AG04449 (cell line): ENCODE measurements around the gene RAD23B.

ENCODE experiments used
- CTCF ChIA-PET: fragments of 350-600 bp; formaldehyde crosslinking; extraction: SDS; loops from one replicate; lab custom pipeline; 2021; ENCODE audit warnings: antibody characterized with exemption; lab: Yijun Ruan, JAX
- POLR2A ChIA-PET: fragments of 400-600, 350-600 bp; formaldehyde crosslinking; extraction: SDS; loops from one replicate; lab custom pipeline; 2020; ENCODE audit warnings: antibody characterized with exemption, inconsistent platforms; lab: Yijun Ruan, JAX
- DNase-seq: peaks from one replicate; pipeline ENCODE4 v3.0.0-alpha.2; 2010; ENCODE audit warnings: low read depth, low spot score
- H3K4me3 ChIP-seq: 2 replicates; pipeline ENCODE4 v1.5.1; 2011; ENCODE audit warnings: low read depth, mild to moderate bottlenecking, control low read depth, low read length
- TF ChIP-seq, protein P1 (sequence below): IDR thresholded peaks from one replicate; pipeline ENCODE4 v1.5.1; 2011; ENCODE audit warnings: mild to moderate bottlenecking, moderate library complexity, low read length, control low read depth, inconsistent platforms; ENCODE audit not compliant: insufficient read depth; ENCODE audit errors: missing control alignments

Gene RAD23B

DNA sequence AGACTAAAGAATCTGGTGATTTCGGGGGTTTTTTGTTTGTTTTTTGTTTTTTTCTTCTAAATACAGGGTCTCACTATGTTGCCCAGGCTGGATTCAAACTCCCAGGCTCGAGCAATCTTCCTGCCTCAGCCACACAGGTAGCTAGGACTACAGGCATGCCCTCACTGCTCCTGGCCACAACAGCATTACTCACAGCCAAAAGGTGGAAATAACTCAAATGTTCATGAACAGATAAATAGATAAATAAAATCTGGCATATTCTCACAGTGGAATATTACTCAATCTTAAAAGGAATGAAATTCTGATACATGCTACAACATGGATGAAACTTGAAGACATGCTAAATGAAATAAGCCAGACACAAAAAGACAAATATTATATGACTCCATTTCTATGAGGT lies 19.8 kb upstream of the RAD23B start:
- no peak for DNase-seq
- H3K4me3 ChIP-seq: no peak overlapping the region
- CTCF ChIA-PET: interaction anchor here (1.2 to 1.7 kb wide), 2 partner anchors 10 kb away, joined by 3 to 8 read pairs; no protein-coding TSS in a partner anchor
- POLR2A ChIA-PET: no interaction called here
- TF ChIP-seq, protein P1, sequence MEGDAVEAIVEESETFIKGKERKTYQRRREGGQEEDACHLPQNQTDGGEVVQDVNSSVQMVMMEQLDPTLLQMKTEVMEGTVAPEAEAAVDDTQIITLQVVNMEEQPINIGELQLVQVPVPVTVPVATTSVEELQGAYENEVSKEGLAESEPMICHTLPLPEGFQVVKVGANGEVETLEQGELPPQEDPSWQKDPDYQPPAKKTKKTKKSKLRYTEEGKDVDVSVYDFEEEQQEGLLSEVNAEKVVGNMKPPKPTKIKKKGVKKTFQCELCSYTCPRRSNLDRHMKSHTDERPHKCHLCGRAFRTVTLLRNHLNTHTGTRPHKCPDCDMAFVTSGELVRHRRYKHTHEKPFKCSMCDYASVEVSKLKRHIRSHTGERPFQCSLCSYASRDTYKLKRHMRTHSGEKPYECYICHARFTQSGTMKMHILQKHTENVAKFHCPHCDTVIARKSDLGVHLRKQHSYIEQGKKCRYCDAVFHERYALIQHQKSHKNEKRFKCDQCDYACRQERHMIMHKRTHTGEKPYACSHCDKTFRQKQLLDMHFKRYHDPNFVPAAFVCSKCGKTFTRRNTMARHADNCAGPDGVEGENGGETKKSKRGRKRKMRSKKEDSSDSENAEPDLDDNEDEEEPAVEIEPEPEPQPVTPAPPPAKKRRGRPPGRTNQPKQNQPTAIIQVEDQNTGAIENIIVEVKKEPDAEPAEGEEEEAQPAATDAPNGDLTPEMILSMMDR: no peak

DNA sequence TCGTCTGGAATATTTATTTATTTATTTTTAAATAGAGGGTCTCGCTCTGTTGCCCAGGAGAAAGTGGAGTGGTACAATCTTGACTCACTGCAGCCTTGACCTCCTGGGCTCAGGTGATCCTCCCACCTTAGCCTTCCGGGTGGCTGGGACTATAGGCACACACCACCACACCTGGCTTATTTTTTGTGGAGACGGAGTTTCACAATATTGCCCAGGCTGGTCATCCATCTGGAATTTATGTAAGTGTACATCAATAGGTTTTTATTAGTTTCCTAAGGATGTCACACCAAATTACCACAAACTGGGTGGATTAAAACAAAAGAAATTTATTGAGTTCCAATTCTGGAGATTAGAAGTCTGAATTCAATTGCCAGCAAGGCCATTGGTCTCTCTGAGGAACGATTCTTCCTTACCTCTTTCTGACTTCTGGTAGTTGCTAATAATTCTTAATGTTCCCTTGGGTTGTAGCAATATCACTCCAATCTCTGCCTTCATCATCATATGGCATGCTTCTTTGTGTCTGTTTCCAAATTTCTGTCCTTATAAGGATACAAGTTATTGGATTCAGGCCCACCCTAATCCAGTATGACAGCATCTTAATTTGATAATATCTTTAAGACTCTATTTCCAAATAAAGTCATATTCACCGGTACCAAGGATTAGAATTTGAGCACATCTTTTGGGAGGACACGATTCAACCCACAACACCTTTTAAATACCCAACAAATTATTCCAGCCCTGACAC lies 16.3 kb upstream of the RAD23B start:
- POLR2A ChIA-PET: no interaction called here
- DNase-seq: no peak
- CTCF ChIA-PET: no interaction called here
- TF ChIP-seq, protein P1: no peak
- no peak overlapping the region for H3K4me3 ChIP-seq

DNA sequence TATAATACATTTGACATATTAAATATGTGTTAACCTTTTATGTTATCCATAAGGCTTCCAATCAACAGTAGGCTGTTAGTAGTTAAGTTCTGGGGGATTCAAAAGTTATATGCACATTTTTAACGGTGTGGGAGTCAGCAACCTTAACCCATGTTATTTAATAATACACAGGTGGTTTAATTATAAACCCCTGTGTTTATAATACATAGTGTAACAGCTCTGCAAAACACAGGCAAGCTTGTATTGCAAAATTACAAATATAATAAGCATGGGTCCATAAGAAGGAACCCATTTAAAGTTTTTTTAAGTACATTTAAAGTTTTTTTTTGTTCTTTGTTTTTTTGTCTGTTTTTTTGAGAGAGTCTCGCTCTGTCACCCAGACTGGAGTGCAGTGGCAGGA lies 14.5 kb upstream of the RAD23B start:
- CTCF ChIA-PET: interaction anchor here (0.6 kb wide), 1 partner anchor 326 kb away, joined by 3 read pairs; no protein-coding TSS in a partner anchor
- H3K4me3 ChIP-seq: no peak overlapping the region
- no peak for DNase-seq
- POLR2A ChIA-PET: no interaction called here
- TF ChIP-seq, protein P1: no peak

DNA sequence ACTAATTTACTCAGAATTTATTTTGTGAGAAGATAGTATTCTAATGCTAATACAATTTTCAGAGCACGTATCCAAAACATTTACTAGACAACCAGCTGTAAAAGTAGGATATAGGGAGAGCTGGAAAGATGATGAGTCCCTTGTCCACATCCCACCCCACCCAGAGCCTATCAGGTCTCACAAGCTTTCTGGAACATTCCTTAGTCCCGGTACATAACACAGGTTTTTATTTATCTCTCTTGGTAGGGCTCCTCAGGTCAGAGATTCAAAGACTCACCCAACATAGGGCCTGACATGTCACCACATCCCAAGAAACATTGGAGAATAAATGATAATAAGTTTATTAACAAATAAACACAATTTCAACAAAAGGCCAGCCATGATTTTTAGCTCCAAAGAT lies 13.8 kb upstream of the RAD23B start:
- no peak overlapping the region for H3K4me3 ChIP-seq
- ChIA-PET CTCF (interaction anchor here (0.8 to 1.1 kb wide), 2 partner anchors 9 to 17 kb away, joined by 3 read pairs; no protein-coding TSS in a partner anchor), POLR2A (interaction anchor here (1.3 kb wide), 1 partner anchor 15 kb away, joined by 6 read pairs; no protein-coding TSS in a partner anchor)
- TF ChIP-seq, protein P1: no peak
- no peak for DNase-seq

DNA sequence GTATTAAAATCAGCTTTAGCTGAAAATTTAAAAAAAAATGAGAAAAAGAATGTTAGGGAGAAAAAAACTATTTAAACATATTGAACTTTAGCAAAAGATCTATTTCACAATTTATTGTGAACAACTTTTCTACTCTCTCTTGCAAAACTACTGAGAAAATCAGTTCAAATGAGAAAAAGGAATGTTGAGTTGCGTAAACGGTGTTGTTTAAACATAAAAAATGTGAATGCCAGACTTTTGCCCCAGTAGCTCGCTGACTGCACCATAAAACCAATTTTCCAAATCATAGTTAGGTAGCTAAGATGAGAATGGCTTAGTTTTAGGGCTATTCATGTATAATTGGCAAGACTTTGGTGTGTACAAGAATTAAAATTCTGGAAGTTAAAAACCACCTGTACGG lies 13.4 kb upstream of the RAD23B start:
- ChIA-PET CTCF (interaction anchor here (0.8 to 1.5 kb wide), 5 partner anchors 9 to 132 kb away, joined by 3 to 5 read pairs (median 3); no protein-coding TSS in a partner anchor), POLR2A (interaction anchor here (1.3 kb wide), 1 partner anchor 15 kb away, joined by 6 read pairs; no protein-coding TSS in a partner anchor)
- TF ChIP-seq, protein P1: no peak
- H3K4me3 ChIP-seq: no peak overlapping the region
- DNase-seq: no peak

DNA sequence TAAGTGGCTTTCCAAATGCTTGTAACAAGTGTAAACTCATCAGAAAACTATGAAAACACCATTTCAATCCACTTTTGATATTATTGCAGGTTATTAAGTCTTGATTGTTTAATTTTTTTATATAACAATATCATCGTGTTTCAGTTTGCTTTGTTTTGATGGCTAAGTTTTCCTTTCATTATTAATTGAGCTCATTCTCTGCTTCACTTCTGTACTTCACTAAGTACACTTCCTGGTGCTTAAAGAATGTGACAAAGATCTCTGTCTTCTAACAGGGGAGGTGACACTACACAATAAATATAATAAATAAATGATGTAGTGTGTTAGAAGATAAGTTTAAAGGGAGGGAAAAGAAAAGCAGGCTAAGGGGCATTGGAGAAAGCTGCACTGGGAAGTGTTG lies 13.0 kb upstream of the RAD23B start:
- ChIA-PET CTCF (interaction anchor here (0.8 to 1.5 kb wide), 5 partner anchors 10 to 132 kb away, joined by 3 to 5 read pairs (median 3); no protein-coding TSS in a partner anchor), POLR2A (interaction anchor here (1.3 kb wide), 1 partner anchor 15 kb away, joined by 6 read pairs; no protein-coding TSS in a partner anchor)
- H3K4me3 ChIP-seq: no peak overlapping the region
- no peak for DNase-seq
- TF ChIP-seq, protein P1: no peak
